Mesendoderm (in vitro differentiated cells): ENCODE data around the gene HSPA6.

Experiments used
- DNase-seq: peaks from one replicate; pipeline ENCODE4 v3.0.0; 2013
- H2AK5ac ChIP-seq: 2 replicates; pipeline ENCODE4 v1.6.1; 2013; ENCODE audit warnings: low read length, inconsistent platforms
- H2BK120ac ChIP-seq: 2 replicates; pipeline ENCODE4 v1.6.1; 2013; ENCODE audit warnings: low read depth, mild to moderate bottlenecking, low read length, moderate library complexity, mixed read lengths
- H2BK15ac ChIP-seq: replicated peaks from 2 replicates; pipeline ENCODE4 v1.6.1; 2013; ENCODE audit warnings: low read depth, mild to moderate bottlenecking, moderate library complexity
- H2BK5ac ChIP-seq: 2 replicates; pipeline ENCODE4 v1.6.1; 2013; ENCODE audit warnings: low read length, inconsistent platforms
- H3K18ac ChIP-seq: 2 replicates; pipeline ENCODE4 v1.6.1; 2013; ENCODE audit warnings: mild to moderate bottlenecking, low read length, mixed read lengths
- H3K23ac ChIP-seq: one replicate; pipeline ENCODE4 v1.6.1; 2013; ENCODE audit warnings: low read length
- H3K27ac ChIP-seq: 2 replicates; pipeline ENCODE4 v1.5.1; 2013; ENCODE audit warnings: low read depth, mild to moderate bottlenecking, inconsistent platforms, low read length, moderate library complexity
- H3K27me3 ChIP-seq: 2 replicates; pipeline ENCODE4 v1.6.1; 2013; ENCODE audit warnings: low read length, control low read depth, mild to moderate bottlenecking, inconsistent platforms; ENCODE audit not compliant: insufficient read depth, poor library complexity
- H3K36me3 ChIP-seq: 2 replicates; pipeline ENCODE4 v1.6.1; 2013; ENCODE audit warnings: low read length, inconsistent platforms; ENCODE audit not compliant: control insufficient read depth, insufficient read depth
- H3K4ac ChIP-seq: one replicate; pipeline ENCODE4 v1.6.1; 2013; ENCODE audit warnings: low read depth, mild to moderate bottlenecking, low read length, moderate library complexity
- H3K4me1 ChIP-seq: 2 replicates; pipeline ENCODE4 v1.6.1; 2013; ENCODE audit warnings: low read depth, low read length, inconsistent platforms; ENCODE audit not compliant: control insufficient read depth
- H3K4me2 ChIP-seq: 2 replicates; pipeline ENCODE4 v1.6.1; 2013; ENCODE audit warnings: low read length
- H3K4me3 ChIP-seq: 2 replicates; pipeline ENCODE4 v1.5.1; 2013; ENCODE audit warnings: mild to moderate bottlenecking, low read length
- H3K56ac ChIP-seq: one replicate; pipeline ENCODE4 v1.6.1; 2013; ENCODE audit warnings: low read length
- H3K79me1 ChIP-seq: 2 replicates; pipeline ENCODE4 v1.6.1; 2013; ENCODE audit warnings: low read length, inconsistent platforms
- H3K79me2 ChIP-seq: 2 replicates; pipeline ENCODE4 v1.6.1; 2013; ENCODE audit warnings: mild to moderate bottlenecking, low read length; ENCODE audit not compliant: control insufficient read depth, insufficient read depth
- H3K9ac ChIP-seq: 2 replicates; pipeline ENCODE4 v1.6.1; 2013; ENCODE audit warnings: low read length, inconsistent platforms
- H4K5ac ChIP-seq: one replicate; pipeline ENCODE4 v1.6.1; 2013; ENCODE audit warnings: low read length
- H4K8ac ChIP-seq: one replicate; pipeline ENCODE4 v1.6.1; 2013; ENCODE audit warnings: low read depth, mild to moderate bottlenecking, control low read depth, low read length, moderate library complexity
- WGBS: extraction: QIAGEN DNeasy Blood & Tissue Kit; methylation state at CpG from one replicate; pipeline ENCODE4 v1.1.7; 2013; ENCODE audit warnings: low lambda C conversion rate, missing lambda C conversion rate; ENCODE audit not compliant: insufficient coverage; ENCODE audit errors: extremely low coverage; 5-methylcytosine and 5-hydroxymethylcytosine counted together

HSPA6 gene

DNA sequence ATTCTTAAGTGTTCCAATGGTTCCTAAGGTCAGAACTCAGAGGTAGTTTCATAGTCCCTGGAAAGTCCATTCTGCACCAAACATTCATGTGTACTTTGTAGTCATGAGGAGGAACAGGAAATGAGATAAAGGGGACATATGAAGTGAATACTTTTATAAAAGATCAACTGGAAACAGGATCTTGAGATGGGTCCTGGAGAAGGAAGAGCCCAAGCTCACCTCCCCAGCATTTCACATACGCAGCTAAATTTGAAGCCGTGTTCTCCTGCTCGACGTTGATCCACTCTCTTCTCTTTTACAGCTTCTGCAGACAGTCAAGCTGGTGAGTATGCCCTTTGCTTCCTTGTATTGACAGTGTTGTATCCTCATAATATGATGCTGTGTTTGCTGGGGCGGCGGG lies 18.7 kb upstream of the HSPA6 start:
- H4K5ac ChIP-seq, result no peak overlapping the region
- H2BK5ac ChIP-seq, result no peak overlapping the region

DNA sequence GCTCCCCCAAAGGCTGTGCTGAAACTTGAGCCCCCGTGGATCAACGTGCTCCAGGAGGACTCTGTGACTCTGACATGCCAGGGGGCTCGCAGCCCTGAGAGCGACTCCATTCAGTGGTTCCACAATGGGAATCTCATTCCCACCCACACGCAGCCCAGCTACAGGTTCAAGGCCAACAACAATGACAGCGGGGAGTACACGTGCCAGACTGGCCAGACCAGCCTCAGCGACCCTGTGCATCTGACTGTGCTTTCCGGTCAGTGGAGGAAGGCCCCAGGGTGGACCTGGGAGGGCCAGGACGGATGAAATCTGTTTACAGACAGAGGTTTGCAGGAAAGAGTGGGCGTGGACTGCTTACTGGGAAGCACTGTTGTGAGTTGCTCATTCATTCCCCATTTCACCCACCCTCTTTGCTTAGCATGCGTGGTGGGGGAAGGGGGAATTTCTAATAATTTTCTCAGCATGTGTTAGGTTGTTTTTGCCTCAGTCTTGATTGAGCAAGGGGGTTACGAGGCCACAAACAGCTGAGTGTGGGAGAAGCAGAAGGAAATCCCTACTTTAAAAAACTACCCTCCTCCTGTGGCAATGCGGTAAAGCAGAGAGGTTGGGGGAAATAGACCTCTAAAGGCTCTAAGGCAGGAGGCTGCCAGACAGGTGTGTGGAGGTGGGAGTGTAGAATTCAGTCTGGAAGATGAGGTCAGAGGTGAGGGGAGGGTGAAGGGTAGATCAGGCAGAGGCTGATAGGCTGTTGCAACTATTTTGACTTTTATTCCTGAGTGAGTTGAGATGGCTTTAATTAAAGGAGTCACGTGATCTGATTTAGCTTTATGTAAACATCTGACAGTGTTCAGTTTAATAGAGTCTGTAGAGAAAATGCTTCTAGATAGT lies 17.8 kb upstream of the HSPA6 start:
- Histone ChIP-seq H2BK15ac (no peak overlapping the region), H3K9ac (no peak overlapping the region), H3K79me1 (no peaks in the 10 kb centered on the region), H3K4me3 (no peak overlapping the region), H2AK5ac (no peak overlapping the region), H4K8ac (no peak overlapping the region), H3K4me1 (peaks cover 2% of the 10 kb centered on the region), H3K4me2 (no peak overlapping the region), H2BK5ac (no peak overlapping the region), H3K56ac (no peak overlapping the region), H3K36me3 (no peaks in the 10 kb centered on the region), H3K27me3 (no peaks in the 10 kb centered on the region), H3K79me2 (no peaks in the 10 kb centered on the region), H3K4ac (no peak overlapping the region), H3K27ac (no peak overlapping the region), H3K23ac (no peak overlapping the region), H2BK120ac (no peak overlapping the region), H3K18ac (no peak overlapping the region), H4K5ac (no peak overlapping the region)
- no CpG with 5 or more reads among the region's 15 CpGs for WGBS
- no peak for DNase-seq

More for the DNA sequence above, 18.7 kb upstream of the HSPA6 start:
- no peaks in the 10 kb centered on the region for H3K79me1 ChIP-seq
- H3K4me1 ChIP-seq, result peaks cover 2% of the 10 kb centered on the region
- no peak overlapping the region for H3K9ac ChIP-seq
- H3K79me2 ChIP-seq, result no peaks in the 10 kb centered on the region
- no peak for DNase-seq
- no peak overlapping the region for H3K56ac ChIP-seq
- H2AK5ac ChIP-seq, result no peak overlapping the region
- H2BK120ac ChIP-seq, result no peak overlapping the region
- H3K4me2 ChIP-seq, result no peak overlapping the region
- H3K27me3 ChIP-seq, result no peaks in the 10 kb centered on the region
- H3K4me3 ChIP-seq, result no peak overlapping the region
- H3K4ac ChIP-seq, result no peak overlapping the region
- H3K27ac ChIP-seq, result no peak overlapping the region
- H3K36me3 ChIP-seq, result no peaks in the 10 kb centered on the region
- H4K8ac ChIP-seq, result no peak overlapping the region
- no CpG with 5 or more reads among the region's 6 CpGs for WGBS
- H2BK15ac ChIP-seq, result no peak overlapping the region
- H3K18ac ChIP-seq, result no peak overlapping the region
- H3K23ac ChIP-seq, result no peak overlapping the region

DNA sequence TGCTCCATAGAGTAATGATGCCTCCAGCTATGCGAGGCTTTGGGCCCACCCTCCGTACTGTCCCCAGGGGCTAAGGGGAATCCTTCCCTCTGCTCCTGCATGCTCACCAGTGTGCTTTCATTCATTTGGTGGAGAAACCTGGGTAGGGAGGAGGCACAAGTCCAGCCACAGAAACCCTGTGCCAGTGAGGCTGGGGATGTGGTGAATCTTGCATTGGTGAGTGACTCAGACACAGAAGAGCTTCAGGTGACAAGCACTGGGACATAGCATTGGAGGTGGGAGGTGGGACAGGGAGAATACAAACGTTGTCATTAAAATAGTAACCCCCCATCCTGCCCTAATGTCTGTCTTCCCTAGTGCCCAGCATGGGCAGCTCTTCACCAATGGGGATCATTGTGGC lies 13.9 kb upstream of the HSPA6 start:
- H2BK120ac ChIP-seq, result no peak overlapping the region
- no peaks in the 10 kb centered on the region for H3K79me2 ChIP-seq
- no peak overlapping the region for H3K4me3 ChIP-seq
- peaks cover 2% of the 10 kb centered on the region for H3K4me1 ChIP-seq
- no peak overlapping the region for H3K23ac ChIP-seq
- no peak overlapping the region for H3K9ac ChIP-seq
- H3K4ac ChIP-seq, result no peak overlapping the region
- H2BK5ac ChIP-seq, result no peak overlapping the region
- no peak for DNase-seq
- no peak overlapping the region for H2BK15ac ChIP-seq
- H4K8ac ChIP-seq, result no peak overlapping the region
- H3K56ac ChIP-seq, result no peak overlapping the region
- H3K36me3 ChIP-seq, result no peaks in the 10 kb centered on the region
- no peak overlapping the region for H3K27ac ChIP-seq
- no peak overlapping the region for H3K18ac ChIP-seq
- no peaks in the 10 kb centered on the region for H3K79me1 ChIP-seq
- no peak overlapping the region for H4K5ac ChIP-seq
- H3K27me3 ChIP-seq, result no peaks in the 10 kb centered on the region
- no peak overlapping the region for H3K4me2 ChIP-seq
- no CpG with 5 or more reads among the region's 3 CpGs for WGBS
- H2AK5ac ChIP-seq, result no peak overlapping the region

DNA sequence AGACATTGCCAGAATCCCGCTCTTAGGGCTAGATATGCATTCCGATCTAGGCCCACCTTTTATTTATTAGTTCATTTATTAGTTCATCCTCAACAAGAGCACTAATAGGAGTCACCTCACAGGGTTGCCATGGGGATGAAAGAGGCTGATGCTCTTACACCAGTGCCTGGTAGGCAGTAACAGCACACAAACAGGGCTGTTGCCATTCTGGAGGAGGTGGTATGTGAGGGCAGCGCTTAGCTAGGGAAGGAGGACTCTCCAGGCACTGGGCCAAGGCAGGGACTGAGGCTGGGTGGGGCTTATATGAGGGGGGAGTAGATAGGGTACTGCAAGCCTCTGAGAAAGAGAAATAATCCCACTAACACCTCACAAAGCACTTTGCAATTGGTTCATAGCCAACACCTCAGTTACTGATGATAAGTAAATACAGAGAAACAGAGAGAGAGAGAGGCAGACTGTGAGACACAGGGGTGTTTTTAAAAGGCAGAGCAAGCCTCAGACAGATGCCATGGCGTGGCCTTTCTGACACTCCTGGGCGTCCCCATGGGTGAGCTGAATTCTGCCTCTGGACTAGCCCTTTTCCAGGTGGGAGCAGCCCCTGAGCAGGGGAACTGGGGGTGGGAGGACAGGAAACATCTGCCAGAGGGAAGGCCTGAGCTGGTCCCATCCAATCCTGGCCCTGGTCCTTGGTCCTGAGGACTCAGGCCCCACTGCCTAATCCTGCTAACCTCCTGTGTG lies 13.2 kb upstream of the HSPA6 start:
- Histone ChIP-seq H3K79me2 (no peaks in the 10 kb centered on the region), H3K4ac (no peak overlapping the region), H3K18ac (no peak overlapping the region), H2BK120ac (no peak overlapping the region), H4K8ac (no peak overlapping the region), H3K56ac (no peak overlapping the region), H2BK5ac (no peak overlapping the region), H3K4me1 (peaks cover 2% of the 10 kb centered on the region), H3K27me3 (no peaks in the 10 kb centered on the region), H4K5ac (no peak overlapping the region), H3K23ac (no peak overlapping the region), H3K4me2 (no peak overlapping the region), H3K27ac (no peak overlapping the region), H2BK15ac (no peak overlapping the region), H2AK5ac (no peak overlapping the region), H3K79me1 (no peaks in the 10 kb centered on the region), H3K4me3 (no peak overlapping the region), H3K9ac (no peak overlapping the region), H3K36me3 (no peaks in the 10 kb centered on the region)
- peak; percentile 16 for DNase-seq
- no CpG with 5 or more reads among the region's 5 CpGs for WGBS

DNA sequence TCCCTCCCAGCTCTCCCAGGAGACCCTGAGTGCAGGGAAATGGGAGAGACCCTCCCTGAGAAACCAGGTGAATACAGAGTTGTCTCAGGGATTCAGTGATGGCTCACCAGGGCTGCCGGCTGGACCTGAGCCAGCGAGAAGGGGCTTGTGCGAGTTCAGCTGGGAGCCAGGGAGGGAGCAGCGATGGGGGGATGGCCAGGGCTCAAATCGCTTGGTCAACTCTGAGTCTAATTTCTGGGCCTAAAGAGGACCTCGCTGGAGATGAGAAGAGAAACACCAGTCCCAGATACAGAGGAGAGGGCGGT lies 12.6 kb upstream of the HSPA6 start:
- Histone ChIP-seq H3K56ac (no peak overlapping the region), H3K23ac (no peak overlapping the region), H4K8ac (no peak overlapping the region), H3K4me2 (no peak overlapping the region), H4K5ac (no peak overlapping the region), H2AK5ac (no peak overlapping the region), H3K36me3 (no peaks in the 10 kb centered on the region), H3K9ac (no peak overlapping the region), H3K4me3 (no peak overlapping the region), H3K79me2 (no peaks in the 10 kb centered on the region), H3K4me1 (peaks cover under 1% of the 10 kb centered on the region), H3K18ac (no peak overlapping the region), H3K4ac (no peak overlapping the region), H2BK5ac (no peak overlapping the region), H3K79me1 (no peaks in the 10 kb centered on the region), H3K27ac (no peak overlapping the region), H2BK120ac (no peak overlapping the region), H2BK15ac (no peak overlapping the region), H3K27me3 (no peaks in the 10 kb centered on the region)
- no peak for DNase-seq
- no CpG with 5 or more reads among the region's 7 CpGs for WGBS
